Immature natural killer cell (primary cell): ENCODE measurements around the gene NUPR1. TPM values are rescaled to one million over a fixed set of nuclear protein-coding genes. Genes with fewer than 3 reads are reported as not detected.
"Not testable (repeated sequence)": the region's sequence is repeated elsewhere in the genome, so short reads cannot be mapped to it uniquely, and the experiment has no call there.

Experiments
- DNase-seq, 3 donors: peaks; one replicate each; pipeline ENCODE4 v3.0.0; 2022; ENCODE audit warnings: mixed read lengths in 1 of 3
- H3K27ac Mint-ChIP-seq, 6 donors: one replicate each; pipeline ENCODE4 v1.8.0; 2020; ENCODE audit warnings: mixed read lengths in 6 of 6, mild to moderate bottlenecking in 5 of 6, inconsistent platforms in 4 of 6, moderate library complexity in 3 of 6
- H3K27me3 Mint-ChIP-seq, 3 donors: one replicate each; pipeline ENCODE4 v1.8.0; 2020 to 2021; ENCODE audit warnings: low read depth in 3 of 3, mild to moderate bottlenecking in 3 of 3, mixed read lengths in 3 of 3, moderate library complexity in 3 of 3, inconsistent platforms in 1 of 3
- H3K36me3 Mint-ChIP-seq, 3 donors: one replicate each; pipeline ENCODE4 v1.8.0; 2020; ENCODE audit warnings: mixed read lengths in 3 of 3, inconsistent platforms in 2 of 3, mild to moderate bottlenecking in 2 of 3
- H3K4me1 Mint-ChIP-seq, 2 donors: one replicate each; pipeline ENCODE4 v1.8.0; 2020; ENCODE audit warnings: inconsistent platforms in 2 of 2, mild to moderate bottlenecking in 2 of 2, mixed read lengths in 2 of 2, moderate library complexity in 1 of 2
- H3K4me3 Mint-ChIP-seq, 5 donors: one replicate each; pipeline ENCODE4 v1.8.0; 2020; ENCODE audit warnings: mild to moderate bottlenecking in 5 of 5, mixed read lengths in 5 of 5, inconsistent platforms in 3 of 5, moderate library complexity in 3 of 5
- H3K9me3 Mint-ChIP-seq, 6 donors: one replicate each; pipeline ENCODE4 v1.8.0; 2020; ENCODE audit warnings: mild to moderate bottlenecking in 6 of 6, mixed read lengths in 6 of 6, inconsistent platforms in 4 of 6, moderate library complexity in 3 of 6
- polyA plus RNA-seq, 3 donors: library from polyadenylated mRNA; unstranded; fragments of 300-500 nt; fragmentation: Illumina TruSeq; gene quantifications; one replicate each; pipeline ENCODE4 v1.2.3, GENCODE V29; 2021

NUPR1 gene
- polyA plus RNA-seq, 3 donors from 2014 or later, result not detected

GRCh38 chr16:28505489-28506137, 33.2 kb downstream of the NUPR1 start:
- Mint-ChIP-seq H3K27ac (peak overlapping the region in 1 of 6 donors; percentile 53), H3K4me1 (peaks cover 11 to 21% of the 10 kb centered on the region in 2 donors), H3K27me3 (peaks cover 0 to 3% (median 1%) of the 10 kb centered on the region in 3 donors), H3K9me3 (no peaks in the 10 kb centered on the region), H3K4me3 (no peak overlapping the region), H3K36me3 (no peaks in the 10 kb centered on the region)
- DNase-seq, result no peak

DNA sequence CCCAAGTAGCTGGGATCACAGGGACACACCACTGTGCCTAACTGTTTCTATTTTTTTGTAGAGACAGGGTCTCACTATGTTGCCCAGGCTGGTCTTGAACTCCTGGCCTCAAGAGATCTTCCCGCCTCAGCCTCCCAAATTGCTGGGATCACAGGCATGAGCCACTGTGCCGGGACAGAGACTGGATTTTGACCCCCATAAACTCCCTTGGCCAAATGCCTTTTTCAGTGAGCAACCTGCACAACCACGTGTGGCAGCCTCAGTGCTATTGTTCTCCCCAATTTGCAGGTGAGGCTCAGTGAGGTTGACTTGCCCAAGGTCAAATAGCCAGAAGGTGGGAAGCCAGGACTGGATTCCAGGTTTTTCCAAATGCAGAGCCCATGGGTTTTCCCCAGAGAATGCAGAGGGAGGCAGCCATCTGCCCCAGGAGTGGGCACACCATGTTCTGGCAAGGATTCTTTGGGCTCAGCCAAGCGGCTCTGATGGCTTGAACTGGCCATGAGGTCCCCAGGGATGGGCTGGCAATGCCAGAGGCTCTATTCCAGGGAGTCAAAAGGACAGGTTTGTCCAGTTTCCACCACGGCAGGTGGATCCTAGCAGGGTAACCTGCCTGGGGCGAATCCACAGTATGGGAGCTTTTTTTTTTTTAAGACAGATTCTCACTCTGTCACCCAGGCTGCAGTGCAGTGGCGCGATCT, 33.9 kb downstream of the NUPR1 start:
- Mint-ChIP-seq H3K36me3 (peaks cover 0 to 3% (median 0%) of the 10 kb centered on the region in 3 donors), H3K27me3 (peaks cover 0 to 5% (median 0%) of the 10 kb centered on the region in 3 donors), H3K4me1 (peaks cover 11 to 22% of the 10 kb centered on the region in 2 donors), H3K9me3 (no peaks in the 10 kb centered on the region), H3K4me3 (no peak overlapping the region), H3K27ac (no peak overlapping the region)
- DNase-seq, result no peak

GRCh38 chr16:28503470-28504259, 35.1 kb downstream of the NUPR1 start:
- Mint-ChIP-seq H3K4me3 (no peak overlapping the region), H3K27ac (peak overlapping the region in 1 of 6 donors; percentile 46), H3K4me1 (peaks cover 18 to 30% of the 10 kb centered on the region in 2 donors), H3K9me3 (no peaks in the 10 kb centered on the region), H3K36me3 (peaks cover 0 to 5% (median 0%) of the 10 kb centered on the region in 3 donors), H3K27me3 (peaks cover 0 to 5% (median 0%) of the 10 kb centered on the region in 3 donors)
- no peak for DNase-seq

- no peak for DNase-seq
- Mint-ChIP-seq H3K4me3 (no peak overlapping the region), H3K4me1 (peaks cover 16 to 24% of the 10 kb centered on the region in 2 donors), H3K27me3 (peaks cover 0 to 5% (median 0%) of the 10 kb centered on the region in 3 donors), H3K9me3 (no peaks in the 10 kb centered on the region), H3K27ac (no peak overlapping the region), H3K36me3 (peaks cover 2 to 11% (median 4%) of the 10 kb centered on the region in 3 donors)
Observed at GRCh38 chr16:28502290-28502689, 36.5 kb downstream of the NUPR1 start.

DNA sequence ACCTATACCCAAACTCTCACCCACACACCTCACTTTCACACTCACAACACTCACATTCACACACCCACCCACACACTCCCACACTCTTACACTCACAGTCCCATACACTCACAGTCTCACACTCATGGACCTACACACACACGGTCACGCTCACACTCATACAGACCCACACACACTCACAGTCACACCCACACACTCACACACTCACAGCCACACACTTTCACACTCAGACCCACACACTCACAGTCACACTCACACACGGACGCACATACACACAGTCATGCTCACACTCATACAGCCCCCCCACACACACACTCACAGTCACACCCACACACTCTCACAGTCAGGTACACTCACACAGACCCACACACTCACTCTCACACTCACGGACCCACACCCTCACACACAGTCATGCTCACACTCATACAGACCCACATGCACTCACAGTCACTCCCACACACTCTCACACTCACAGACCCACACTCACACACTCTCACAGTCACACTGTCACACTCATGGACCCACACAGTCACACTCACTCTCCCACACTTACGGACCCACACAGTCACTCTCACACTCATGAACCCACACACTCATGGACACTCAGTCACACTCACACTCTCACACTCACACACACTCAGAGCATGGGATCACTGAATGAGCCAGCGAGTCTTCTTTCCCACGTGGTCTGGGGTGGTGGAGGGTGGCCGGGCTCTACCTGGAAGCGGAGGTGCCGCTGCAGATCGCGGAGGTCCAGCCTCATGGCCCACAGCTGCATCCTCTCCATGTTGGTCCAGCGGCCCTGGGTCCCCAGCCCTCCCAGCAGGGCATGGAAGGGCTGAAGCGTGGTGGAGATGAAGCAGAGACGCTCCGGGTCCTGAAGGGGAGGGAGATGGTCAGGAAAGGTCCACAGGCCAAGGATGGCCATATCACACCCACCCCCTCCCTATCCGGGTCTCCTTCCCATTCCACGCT, 37.2 kb downstream of the NUPR1 start:
- Mint-ChIP-seq H3K4me1 (peaks cover 23 to 30% of the 10 kb centered on the region in 2 donors), H3K4me3 (no peak overlapping the region), H3K27me3 (peaks cover 0 to 6% (median 0%) of the 10 kb centered on the region in 3 donors), H3K27ac (no peak overlapping the region), H3K9me3 (no peaks in the 10 kb centered on the region), H3K36me3 (peaks cover 6 to 17% (median 11%) of the 10 kb centered on the region in 3 donors)
- no peak for DNase-seq

GRCh38 chr16:28500476-28501180, 38.1 kb downstream of the NUPR1 start:
- not testable (repeated sequence) for H3K9me3 Mint-ChIP-seq, H3K27me3 Mint-ChIP-seq, DNase-seq, H3K4me3 Mint-ChIP-seq
- Mint-ChIP-seq H3K36me3 (peaks cover 12 to 22% (median 17%) of the 10 kb centered on the region in 3 donors), H3K27ac (peak overlapping the region in 2 of 6 donors; percentile 69 to 79), H3K4me1 (peaks cover 33 to 35% of the 10 kb centered on the region in 2 donors)

GRCh38 chr16:28499854-28500253, 38.9 kb downstream of the NUPR1 start:
- H3K27me3 Mint-ChIP-seq, result peaks cover 0 to 8% (median 6%) of the 10 kb centered on the region in 3 donors
- no peak for DNase-seq
- H3K27ac Mint-ChIP-seq, result peak overlapping the region in 2 of 6 donors; percentile 57 to 70
- H3K9me3 Mint-ChIP-seq, result no peaks in the 10 kb centered on the region
- peak overlapping the region in 2 of 5 donors; percentile 29 to 35 for H3K4me3 Mint-ChIP-seq
- peaks cover 40 to 43% of the 10 kb centered on the region in 2 donors for H3K4me1 Mint-ChIP-seq
- peaks cover 12 to 25% (median 24%) of the 10 kb centered on the region in 3 donors for H3K36me3 Mint-ChIP-seq

DNA sequence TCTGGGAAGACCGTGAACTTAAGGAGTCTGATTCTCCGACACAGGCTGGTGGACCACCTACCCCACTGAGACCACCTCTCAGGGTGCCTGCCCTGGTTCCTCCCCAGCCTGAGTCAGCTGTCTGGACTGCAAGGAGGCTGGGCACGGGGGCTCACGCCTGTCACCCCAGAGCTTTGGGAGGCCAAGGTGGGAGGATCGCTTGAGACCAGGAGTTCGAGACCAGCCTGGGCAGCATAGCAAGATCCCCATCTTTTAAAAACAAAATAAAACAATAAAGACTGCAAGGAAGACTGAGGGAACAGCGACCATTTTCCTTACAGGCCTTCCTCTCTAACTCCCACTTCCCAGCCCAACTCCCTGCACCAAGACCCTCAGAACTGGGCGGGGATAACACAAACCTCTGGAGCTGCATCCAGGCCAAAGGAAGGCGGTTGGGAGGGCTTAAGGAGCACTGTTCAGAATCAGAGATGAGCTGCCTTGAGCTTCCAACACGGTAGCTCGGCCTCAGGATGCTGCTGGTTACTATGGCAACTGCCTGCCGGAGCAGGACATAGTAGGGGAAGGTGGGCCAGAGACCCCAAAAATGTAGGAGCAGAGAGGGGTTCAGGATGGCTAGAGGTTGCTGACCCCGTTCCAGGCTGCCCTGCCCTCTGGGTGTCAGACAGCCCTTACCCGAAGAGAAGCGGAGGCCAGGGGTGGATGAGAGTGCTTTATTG, 40.0 kb downstream of the NUPR1 start:
- H3K9me3 Mint-ChIP-seq, result no peaks in the 10 kb centered on the region
- peaks cover 51 to 53% of the 10 kb centered on the region in 2 donors for H3K4me1 Mint-ChIP-seq
- DNase-seq, result no peak
- H3K27me3 Mint-ChIP-seq, result peaks cover 2 to 16% (median 10%) of the 10 kb centered on the region in 3 donors
- peak overlapping the region; percentile 7 to 78 (median 59) for H3K27ac Mint-ChIP-seq
- H3K4me3 Mint-ChIP-seq, result peak overlapping the region in 3 of 5 donors; percentile 1 to 29 (median 17)
- peaks cover 12 to 25% (median 24%) of the 10 kb centered on the region in 3 donors for H3K36me3 Mint-ChIP-seq

DNA sequence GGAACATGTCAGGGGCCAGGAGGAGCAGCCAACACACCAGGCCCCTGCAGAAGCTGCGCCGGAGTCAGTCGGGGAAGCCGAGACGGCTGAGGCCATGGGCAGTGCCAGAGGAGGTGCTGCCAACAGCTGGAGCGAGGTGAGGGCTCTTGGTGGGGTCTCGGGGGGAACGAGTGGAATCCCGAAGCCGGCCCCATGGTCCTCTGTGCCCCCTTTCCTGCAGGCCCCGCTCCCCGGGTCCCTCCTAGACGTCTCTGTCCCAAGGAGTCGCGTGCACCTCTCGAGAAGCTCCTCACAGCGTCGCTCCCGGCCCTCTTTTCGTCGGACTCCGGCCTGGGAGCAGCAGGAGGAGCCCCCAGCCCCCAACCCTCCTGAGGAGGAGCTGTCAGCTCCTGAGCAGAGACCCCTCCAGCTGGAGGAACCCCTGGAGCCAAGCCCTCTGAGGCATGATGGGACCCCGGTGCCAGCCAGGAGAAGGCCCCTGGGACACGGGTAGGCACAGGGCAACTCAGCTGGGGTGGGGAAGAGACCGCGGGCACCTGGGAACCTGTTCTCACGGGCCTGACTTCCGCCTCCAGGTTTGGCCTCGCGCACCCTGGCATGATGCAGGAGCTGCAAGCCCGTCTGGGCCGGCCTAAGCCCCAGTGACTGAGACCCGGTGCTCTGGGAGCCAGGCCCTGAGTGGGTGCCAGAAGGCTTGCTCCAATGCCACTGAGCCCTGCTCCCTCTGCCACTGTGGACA, 40.7 kb downstream of the NUPR1 start:
- peaks cover 12 to 25% (median 24%) of the 10 kb centered on the region in 3 donors for H3K36me3 Mint-ChIP-seq
- peak overlapping the region; percentile 65 to 98 (median 97) for H3K4me3 Mint-ChIP-seq
- H3K27me3 Mint-ChIP-seq, result peaks cover 5 to 22% (median 13%) of the 10 kb centered on the region in 3 donors
- no peaks in the 10 kb centered on the region for H3K9me3 Mint-ChIP-seq
- peak overlapping the region in 5 of 6 donors; percentile 98 to 100 (median 99) for H3K27ac Mint-ChIP-seq
- peaks cover 59 to 61% of the 10 kb centered on the region in 2 donors for H3K4me1 Mint-ChIP-seq
- no peak for DNase-seq

- H3K36me3 Mint-ChIP-seq, result peaks cover 12 to 25% (median 24%) of the 10 kb centered on the region in 3 donors
- peak overlapping the region; percentile 98 to 100 (median 99) for H3K27ac Mint-ChIP-seq
- no peak for DNase-seq
- peaks cover 5 to 22% (median 13%) of the 10 kb centered on the region in 3 donors for H3K27me3 Mint-ChIP-seq
- H3K4me3 Mint-ChIP-seq, result peak overlapping the region; percentile 91 to 98 (median 98)
- H3K9me3 Mint-ChIP-seq, result no peaks in the 10 kb centered on the region
- peaks cover 63 to 65% of the 10 kb centered on the region in 2 donors for H3K4me1 Mint-ChIP-seq
Observed at GRCh38 chr16:28497386-28497785, 41.4 kb downstream of the NUPR1 start.

- H3K4me3 Mint-ChIP-seq, result peak overlapping the region; percentile 91 to 98 (median 98)
- H3K27ac Mint-ChIP-seq, result peak overlapping the region; percentile 98 to 100 (median 99)
- peaks cover 12 to 25% (median 24%) of the 10 kb centered on the region in 3 donors for H3K36me3 Mint-ChIP-seq
- DNase-seq, result no peak
- no peaks in the 10 kb centered on the region for H3K9me3 Mint-ChIP-seq
- peaks cover 7 to 24% (median 18%) of the 10 kb centered on the region in 3 donors for H3K27me3 Mint-ChIP-seq
- peaks cover 69 to 70% of the 10 kb centered on the region in 2 donors for H3K4me1 Mint-ChIP-seq
Observed at GRCh38 chr16:28496844-28497243, 41.9 kb downstream of the NUPR1 start.
